Endothelial cell of umbilical vein (primary cell): ENCODE results near the gene MORC3. TPM values are rescaled to one million over a fixed set of nuclear protein-coding genes. Genes with fewer than 3 reads are reported as not detected.
A peak's percentile ranks its signal among the peaks of the same experiment; 100 is the strongest.

Experiments used
- BruUV-seq: library from RNA; stranded (reverse); fragments of 400-500 nt; replicated peaks from 2 replicates; lab custom pipeline; 2021; lab: Mats Ljungman, UMichigan
- CTCF ChIA-PET: fragments of 300-600, 350-600 bp; sonication (Branson Sonifier 250); formaldehyde crosslinking; loops from one replicate; lab custom pipeline; 2021; ENCODE audit warnings: antibody characterized with exemption, inconsistent platforms; lab: Charles Lee
- POLR2A ChIA-PET: fragments of 300-600, 350-600 bp; sonication (Branson Sonifier 250); formaldehyde crosslinking; loops from one replicate; lab custom pipeline; 2021; ENCODE audit warnings: antibody characterized with exemption, inconsistent platforms; lab: Charles Lee
- DNase-seq: peaks from one replicate; pipeline ENCODE4 v3.0.0-alpha.2; 2011; ENCODE audit warnings: low read depth, low spot score
- FAIRE-seq: peaks from 2 replicates; lab custom pipeline; 2011; peaks lifted over from hg19 to GRCh38; lab: Jason Lieb, UNC
- H2AFZ ChIP-seq: 2 replicates; pipeline ENCODE4 v1.6.0; 2012; ENCODE audit warnings: low read depth, low read length, control low read depth, inconsistent platforms
- H3K27ac ChIP-seq: 2 replicates; pipeline ENCODE4 v1.5.1; 2011; ENCODE audit warnings: low read depth, mild to moderate bottlenecking, control low read depth, low read length, moderate library complexity; ENCODE audit not compliant: insufficient read depth
- H3K27me3 ChIP-seq, 2 experiments: 2 replicates each; pipeline versions ENCODE4 v1.6.0 to v1.6.1; 2011; ENCODE audit warnings: low read length in 2 of 2, mixed read lengths in 1 of 2; ENCODE audit not compliant: control insufficient read depth in 2 of 2, insufficient read depth in 2 of 2
- H3K36me3 ChIP-seq, 2 experiments: 2 replicates in 1 of 2; 3 replicates in 1 of 2; pipeline ENCODE4 v1.5.1; 2011; ENCODE audit warnings: low read length in 2 of 2, mild to moderate bottlenecking in 1 of 2, moderate library complexity in 1 of 2; ENCODE audit not compliant: control insufficient read depth in 2 of 2, insufficient read depth in 2 of 2; ENCODE audit errors: extremely low read depth in 1 of 2
- H3K4me1 ChIP-seq: 3 replicates; pipeline ENCODE4 v1.5.1; 2011; ENCODE audit warnings: mild to moderate bottlenecking, low read length; ENCODE audit not compliant: control insufficient read depth, insufficient read depth; ENCODE audit errors: extremely low read depth
- H3K4me2 ChIP-seq: 2 replicates; pipeline ENCODE4 v1.6.1; 2011; ENCODE audit warnings: low read length, control low read depth, mixed read lengths; ENCODE audit not compliant: insufficient read depth
- H3K4me3 ChIP-seq, 3 experiments: fragments of 200-600 bp in 1 of 3; sonication (generic), shearing (Covaris generic) in 1 of 3; replicated peaks in 1 of 3; 2 replicates each; pipeline ENCODE4 v1.5.1; 2011 to 2016; ENCODE audit warnings: control low read depth in 3 of 3, low read length in 3 of 3, mild to moderate bottlenecking in 2 of 3, inconsistent platforms in 1 of 3, low read depth in 1 of 3, moderate library complexity in 1 of 3; ENCODE audit not compliant: insufficient read depth in 1 of 3
- H3K79me2 ChIP-seq: 2 replicates; pipeline ENCODE4 v1.6.0; 2012; ENCODE audit warnings: low read length, inconsistent platforms; ENCODE audit not compliant: control insufficient read depth, insufficient read depth
- H3K9ac ChIP-seq: replicated peaks from 2 replicates; pipeline ENCODE3; 2011; ENCODE audit warnings: low read length, control low read depth; ENCODE audit not compliant: insufficient read depth; ENCODE audit errors: extremely low read depth
- H3K9me1 ChIP-seq: replicated peaks from 3 replicates; pipeline ENCODE4 v1.6.0; 2011; ENCODE audit warnings: mild to moderate bottlenecking, low read length; ENCODE audit not compliant: control insufficient read depth, insufficient read depth; ENCODE audit errors: extremely low read depth
- H3K9me3 ChIP-seq: replicated peaks from 2 replicates; pipeline ENCODE4 v1.5.1; 2012; ENCODE audit warnings: low read length, inconsistent platforms; ENCODE audit not compliant: control insufficient read depth, insufficient read depth
- H4K20me1 ChIP-seq: replicated peaks from 2 replicates; pipeline ENCODE3; 2011; ENCODE audit warnings: mild to moderate bottlenecking, low read length; ENCODE audit not compliant: control insufficient read depth, insufficient read depth; ENCODE audit errors: extremely low read depth
- EZH2 ChIP-seq: IDR thresholded peaks from 2 replicates; pipeline ENCODE4 v1.6.1; 2012; ENCODE audit warnings: borderline replicate concordance, low read depth, mild to moderate bottlenecking, moderate library complexity, low read length, inconsistent platforms; ENCODE audit not compliant: severe bottlenecking
- FOS ChIP-seq: IDR thresholded peaks from 2 replicates; pipeline ENCODE4 v1.6.1; 2011; ENCODE audit warnings: mild to moderate bottlenecking, low read length, moderate library complexity, borderline replicate concordance; ENCODE audit not compliant: insufficient read depth
- GATA2 ChIP-seq: IDR thresholded peaks from 2 replicates; pipeline ENCODE4 v1.7.0; 2011; ENCODE audit warnings: low read depth, mild to moderate bottlenecking, moderate library complexity, mixed read lengths, low read length; ENCODE audit not compliant: insufficient read length, insufficient read depth
- JUN ChIP-seq: IDR thresholded peaks from 2 replicates; pipeline ENCODE4 v1.6.1; 2011; ENCODE audit warnings: borderline replicate concordance, low read depth; ENCODE audit not compliant: insufficient read length, insufficient read depth
- MYC ChIP-seq: IDR thresholded peaks from one replicate; pipeline ENCODE4 v1.6.1; 2011; ENCODE audit warnings: mild to moderate bottlenecking, low read depth, low read length
- POLR2A ChIP-seq: IDR thresholded peaks from 2 replicates; pipeline ENCODE4 v1.6.1; 2012; ENCODE audit warnings: low read depth, mild to moderate bottlenecking, control low read depth, low read length
- POLR2AphosphoS5 ChIP-seq: IDR thresholded peaks from 2 replicates; pipeline ENCODE4 v1.6.1; 2012; ENCODE audit warnings: low read depth, mild to moderate bottlenecking, control low read depth, low read length, moderate library complexity; ENCODE audit not compliant: insufficient read depth
- dilution Hi-C: fragments of 300-500 bp; cut with MboI; formaldehyde crosslinking; loops from one replicate; pipeline ENCODE4 v1.15.0; 2019; ENCODE audit warnings: low sequenced_read_pairs; ENCODE audit not compliant: extremely low pct_ligation_motif_present
- intact Hi-C: fragments of 100-400 bp; cut with micrococcal nuclease; formaldehyde crosslinking; loops from one replicate; pipeline ENCODE4 v1.10.0; 2022
- polyA plus RNA-seq, 4 experiments: library from polyadenylated mRNA; depleted of rRNA in 3 of 4; stranded (reverse) in 3 of 4; unstranded in 1 of 4; fragments of >200 nt; gene quantifications; 2 replicates each; pipeline versions ENCODE4 v1.2.1 to v1.2.3, GENCODE V29; 2011 to 2012; ENCODE audit warnings: missing spikeins in 1 of 4
- total RNA-seq: library from RNA; stranded (reverse); gene quantifications from 2 replicates; pipeline ENCODE4 v1.2.3, GENCODE V29; 2021
- TF ChIP-seq, protein P1 (sequence below): IDR thresholded peaks from 2 replicates; pipeline ENCODE4 v1.6.1; 2011; ENCODE audit not compliant: insufficient read depth, insufficient read length
- TF ChIP-seq, protein P2 (sequence below), 2 donors: IDR thresholded peaks; 1 replicate in 1 of 2; 2 replicates in 1 of 2; pipeline ENCODE4 v1.5.1; 2011; ENCODE audit warnings: low read length in 2 of 2, mild to moderate bottlenecking in 2 of 2, moderate library complexity in 2 of 2, control low read depth in 1 of 2, inconsistent platforms in 1 of 2, low read depth in 1 of 2; ENCODE audit not compliant: insufficient read depth in 1 of 2; ENCODE audit errors: extremely low read depth in 1 of 2

Gene MORC3
- total and polyA plus RNA-seq, 2 donors (not counting 3 experiments of a cell fraction or from before 2014, with no cell fraction given) = 7.3 to 25.3 TPM

DNA sequence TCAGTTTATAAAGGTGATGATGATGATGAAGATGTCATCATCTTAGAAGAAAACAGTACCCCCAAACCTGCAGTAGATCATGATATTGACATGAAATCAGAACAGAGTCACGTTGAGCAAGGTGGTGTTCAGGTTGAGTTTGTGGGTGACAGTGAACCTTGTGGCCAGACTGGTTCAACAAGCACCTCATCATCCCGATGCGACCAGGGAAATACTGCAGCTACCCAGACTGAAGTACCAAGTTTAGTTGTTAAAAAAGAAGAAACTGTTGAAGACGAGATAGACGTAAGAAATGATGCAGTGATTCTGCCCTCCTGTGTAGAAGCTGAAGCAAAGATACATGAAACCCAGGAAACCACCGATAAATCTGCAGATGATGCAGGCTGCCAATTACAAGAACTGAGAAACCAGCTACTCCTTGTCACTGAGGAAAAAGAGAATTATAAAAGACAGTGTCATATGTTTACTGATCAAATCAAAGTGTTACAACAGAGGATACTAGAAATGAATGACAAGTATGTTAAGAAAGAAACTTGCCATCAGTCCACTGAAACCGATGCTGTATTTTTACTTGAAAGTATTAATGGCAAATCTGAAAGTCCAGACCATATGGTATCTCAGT lies 49.2 kb downstream of the MORC3 start:
- Histone ChIP-seq H4K20me1 (no peaks in the 10 kb centered on the region), H3K79me2 (no peaks in the 10 kb centered on the region), H3K4me2 (no peak overlapping the region), H3K4me3 (no peak overlapping the region), H3K9me3 (no peaks in the 10 kb centered on the region), H3K9me1 (no peaks in the 10 kb centered on the region), H3K36me3 (peaks cover 19 to 36% of the 10 kb centered on the region in 2 experiments), H3K27ac (no peak overlapping the region), H3K4me1 (no peaks in the 10 kb centered on the region), H2AFZ (no peak overlapping the region), H3K9ac (no peak overlapping the region), H3K27me3 (no peaks in the 10 kb centered on the region)
- CTCF ChIA-PET = interaction anchor here (1.0 to 1.4 kb wide), 2 partner anchors 10 to 25 kb away, joined by 3 to 4 read pairs; no protein-coding TSS in a partner anchor
- TF ChIP-seq GATA2 = no peak
- TF ChIP-seq EZH2 = no peak
- TF ChIP-seq, protein P1, sequence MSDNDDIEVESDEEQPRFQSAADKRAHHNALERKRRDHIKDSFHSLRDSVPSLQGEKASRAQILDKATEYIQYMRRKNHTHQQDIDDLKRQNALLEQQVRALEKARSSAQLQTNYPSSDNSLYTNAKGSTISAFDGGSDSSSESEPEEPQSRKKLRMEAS = no peak
- TF ChIP-seq, protein P2, sequence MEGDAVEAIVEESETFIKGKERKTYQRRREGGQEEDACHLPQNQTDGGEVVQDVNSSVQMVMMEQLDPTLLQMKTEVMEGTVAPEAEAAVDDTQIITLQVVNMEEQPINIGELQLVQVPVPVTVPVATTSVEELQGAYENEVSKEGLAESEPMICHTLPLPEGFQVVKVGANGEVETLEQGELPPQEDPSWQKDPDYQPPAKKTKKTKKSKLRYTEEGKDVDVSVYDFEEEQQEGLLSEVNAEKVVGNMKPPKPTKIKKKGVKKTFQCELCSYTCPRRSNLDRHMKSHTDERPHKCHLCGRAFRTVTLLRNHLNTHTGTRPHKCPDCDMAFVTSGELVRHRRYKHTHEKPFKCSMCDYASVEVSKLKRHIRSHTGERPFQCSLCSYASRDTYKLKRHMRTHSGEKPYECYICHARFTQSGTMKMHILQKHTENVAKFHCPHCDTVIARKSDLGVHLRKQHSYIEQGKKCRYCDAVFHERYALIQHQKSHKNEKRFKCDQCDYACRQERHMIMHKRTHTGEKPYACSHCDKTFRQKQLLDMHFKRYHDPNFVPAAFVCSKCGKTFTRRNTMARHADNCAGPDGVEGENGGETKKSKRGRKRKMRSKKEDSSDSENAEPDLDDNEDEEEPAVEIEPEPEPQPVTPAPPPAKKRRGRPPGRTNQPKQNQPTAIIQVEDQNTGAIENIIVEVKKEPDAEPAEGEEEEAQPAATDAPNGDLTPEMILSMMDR (IDR thresholded peaks at IDR 0.05; ENCODE audit: extremely low read depth in 1 of 2, insufficient read depth in 1 of 2, low read depth in 1 of 2, low read length in 2 of 2) = no peak
- no peak for TF ChIP-seq FOS
- TF ChIP-seq POLR2AphosphoS5 = no peak
- no peak for TF ChIP-seq POLR2A
- no peak for TF ChIP-seq MYC
- no peak for TF ChIP-seq JUN
- dilution Hi-C loops (no loop called here), intact Hi-C loops (no loop called here)
- FAIRE-seq (no peak), DNase-seq (no peak)
- BruUV-seq = TSS peak; percentile 51
- POLR2A ChIA-PET = no interaction called here
